HepG2 (cell line): ENCODE results near the gene ZBTB18. TPM values are rescaled to one million over a fixed set of nuclear protein-coding genes. Genes with fewer than 3 reads are reported as not detected.

Experiments used
- ATAC-seq: fragments of 200-7000 bp; cut with Tn5 transposase; 3 replicates; pipeline ENCODE4 v1.9.1; 2020; ENCODE audit warnings: mild to moderate bottlenecking, moderate library complexity
- BruUV-seq: library from RNA; stranded (reverse); fragments of 400-500 nt; replicated peaks from 2 replicates; lab custom pipeline; 2021; lab: Mats Ljungman, UMichigan
- CTCF ChIA-PET: fragments of 300-600 bp; formaldehyde crosslinking; extraction: SDS; loops from one replicate; lab custom pipeline; 2021; ENCODE audit warnings: low total read pairs, inconsistent platforms, low intra/inter-chr PET ratio; lab: Yijun Ruan, JAX
- POLR2A ChIA-PET: fragments of 350-600 bp; sonication (Branson Sonifier 250); formaldehyde crosslinking; loops from one replicate; lab custom pipeline; 2020; ENCODE audit warnings: antibody characterized with exemption, inconsistent platforms; lab: Yijun Ruan, JAX
- DNase-seq: peaks from one replicate; pipeline ENCODE4 v3.0.0-alpha.2; 2015; ENCODE audit warnings: low spot score
- FAIRE-seq: peaks from 3 replicates; lab custom pipeline; 2011; peaks lifted over from hg19 to GRCh38; lab: Jason Lieb, UNC
- H2AFZ ChIP-seq: one replicate; pipeline ENCODE4 v1.6.1; 2011; ENCODE audit warnings: low read length, inconsistent platforms
- H3K27ac ChIP-seq: fragments of 300-600 bp; 3 replicates; pipeline ENCODE4 v1.8.0; 2011; ENCODE audit warnings: mixed run types, mild to moderate bottlenecking, mixed read lengths, low read length, inconsistent platforms; ENCODE audit not compliant: insufficient read depth; ENCODE audit errors: extremely low read length
- H3K27me3 ChIP-seq, 2 experiments: fragments of 200-600 bp in 1 of 2; 2 replicates in 1 of 2; 3 replicates in 1 of 2; pipeline versions ENCODE4 v1.6.0 to v1.8.0; 2011; ENCODE audit warnings: low read length in 2 of 2, mild to moderate bottlenecking in 2 of 2, moderate library complexity in 2 of 2, inconsistent platforms in 1 of 2; ENCODE audit not compliant: insufficient read depth in 2 of 2, control insufficient read depth in 1 of 2
- H3K36me3 ChIP-seq, 2 experiments: fragments of 200-600 bp in 1 of 2; replicated peaks in 1 of 2; 2 replicates in 1 of 2; 3 replicates in 1 of 2; pipeline versions ENCODE4 v1.5.1 to v1.8.0; 2011; ENCODE audit warnings: low read length in 2 of 2, inconsistent platforms in 1 of 2; ENCODE audit not compliant: insufficient read depth in 2 of 2, control insufficient read depth in 1 of 2
- H3K4me1 ChIP-seq: 2 replicates; pipeline ENCODE4 v1.5.1; 2012; ENCODE audit warnings: low read length, inconsistent platforms; ENCODE audit not compliant: insufficient read depth
- H3K4me2 ChIP-seq: 2 replicates; pipeline ENCODE4 v1.6.0; 2011; ENCODE audit warnings: low read depth, low read length, inconsistent platforms
- H3K4me3 ChIP-seq, 3 experiments: fragments of 200-600 bp in 1 of 3; sonication (generic), shearing (Covaris generic) in 1 of 3; replicated peaks in 1 of 3; 2 replicates each; pipeline ENCODE4 v1.5.1; 2011 to 2016; ENCODE audit warnings: low read length in 3 of 3, inconsistent platforms in 2 of 3, low read depth in 2 of 3, mild to moderate bottlenecking in 2 of 3, control low read depth in 1 of 3, mixed read lengths in 1 of 3; ENCODE audit not compliant: insufficient read depth in 1 of 3
- H3K79me2 ChIP-seq: one replicate; pipeline ENCODE4 v1.6.1; 2011; ENCODE audit warnings: low read length, inconsistent platforms; ENCODE audit not compliant: insufficient read depth
- H3K9ac ChIP-seq: 2 replicates; pipeline ENCODE4 v1.6.0; 2011; ENCODE audit warnings: mild to moderate bottlenecking, low read depth, low read length, inconsistent platforms; ENCODE audit not compliant: insufficient read depth
- H3K9me3 ChIP-seq: 2 replicates; pipeline ENCODE4 v1.5.1; 2012; ENCODE audit warnings: mild to moderate bottlenecking, low read length
- H4K20me1 ChIP-seq: 2 replicates; pipeline ENCODE4 v1.6.0; 2011; ENCODE audit warnings: inconsistent platforms, mild to moderate bottlenecking, low read length, moderate library complexity; ENCODE audit not compliant: insufficient read depth
- ARNT ChIP-seq: fragments of 450-650 bp; IDR thresholded peaks from 2 replicates; pipeline ENCODE4 v1.6.1; 2017
- HNRNPUL1 ChIP-seq: fragments of 200-400 bp; formaldehyde crosslinking; IDR thresholded peaks from 2 replicates; pipeline ENCODE4 v1.6.1; 2017; ENCODE audit warnings: low read depth, mild to moderate bottlenecking, low read length, moderate library complexity
- NCOA5 ChIP-seq: sonication (generic); formaldehyde crosslinking; IDR thresholded peaks from 2 replicates; pipeline ENCODE4 v1.4.0; 2020; ENCODE audit warnings: missing genetic modification reagents
- NKX3-1 ChIP-seq: sonication (generic); formaldehyde crosslinking; IDR thresholded peaks from 2 replicates; pipeline ENCODE4 v1.5.0; 2020; ENCODE audit warnings: missing genetic modification reagents
- RBAK ChIP-seq: sonication (generic); formaldehyde crosslinking; IDR thresholded peaks from 2 replicates; pipeline ENCODE4 v1.5.1; 2020; ENCODE audit warnings: mild to moderate bottlenecking, missing genetic modification reagents
- SMARCC2 ChIP-seq: fragments of 450-650 bp; IDR thresholded peaks from 2 replicates; pipeline ENCODE4 v1.6.1; 2017; ENCODE audit warnings: antibody characterized with exemption, mild to moderate bottlenecking
- SNAPC2 ChIP-seq: sonication (generic); formaldehyde crosslinking; IDR thresholded peaks from 2 replicates; pipeline ENCODE4 v1.8.1; 2022; ENCODE audit warnings: mild to moderate bottlenecking, missing genetic modification reagents
- TEAD2 ChIP-seq: sonication (generic); formaldehyde crosslinking; IDR thresholded peaks from 2 replicates; pipeline ENCODE4 v1.9.0; 2021; ENCODE audit warnings: missing genetic modification reagents
- ZNF557 ChIP-seq: sonication (generic); formaldehyde crosslinking; IDR thresholded peaks from 2 replicates; pipeline ENCODE4 v1.4.0; 2020; ENCODE audit warnings: missing genetic modification reagents
- ZNF562 ChIP-seq: sonication (generic); formaldehyde crosslinking; IDR thresholded peaks from 2 replicates; pipeline ENCODE4 v1.8.0; 2022; ENCODE audit warnings: missing genetic modification reagents, borderline replicate concordance
- WGBS: methylation state at CpG from one replicate; pipeline ENCODE4 v1.1.6; 2017; ENCODE audit warnings: low lambda C conversion rate; 5-methylcytosine and 5-hydroxymethylcytosine counted together
- in situ Hi-C: cut with HindIII; loops from 2 replicates; pipeline ENCODE4 v1.10.0; 2017; ENCODE audit warnings: low pct_unique_long_range_greater_than_20kb; ENCODE audit not compliant: extremely low pct_ligation_motif_present
- intact Hi-C: fragments of 100-400 bp; cut with micrococcal nuclease; formaldehyde crosslinking; loops from one replicate; pipeline ENCODE4 v1.10.0; 2022; ENCODE audit not compliant: unreplicated experiment
- polyA plus RNA-seq, 8 experiments: library from polyadenylated mRNA; depleted of rRNA in 3 of 8; stranded (reverse) in 7 of 8; unstranded in 1 of 8; fragments of >200 nt; fragmentation: Illumina TruSeq in 4 of 8; extraction: Trizol in 4 of 8; gene quantifications; 2 replicates each; pipeline versions ENCODE4 v1.2.1 to v1.2.3, GENCODE V29; 2011 to 2016; ENCODE audit warnings: low read depth in 4 of 8, missing spikeins in 1 of 8, mixed read lengths in 1 of 8; ENCODE audit not compliant: insufficient read depth in 1 of 8
- total RNA-seq, 5 experiments: library from RNA; depleted of rRNA; stranded (reverse); fragments of >200 nt; fragmentation: Illumina TruSeq; extraction: Trizol; gene quantifications; 2 replicates each; pipeline ENCODE4 v1.2.3, GENCODE V29; 2016; ENCODE audit warnings: low read depth in 1 of 5
- TF ChIP-seq, protein P1 (sequence below): sonication (generic); formaldehyde crosslinking; IDR thresholded peaks from 2 replicates; pipeline ENCODE4 v1.8.0; 2022; ENCODE audit warnings: mild to moderate bottlenecking, missing genetic modification reagents, moderate library complexity
- TF ChIP-seq, protein P2 (sequence below): sonication (generic); formaldehyde crosslinking; IDR thresholded peaks from 2 replicates; pipeline ENCODE4 v1.4.0; 2020; ENCODE audit warnings: missing genetic modification reagents

ZBTB18 gene
- total and polyA plus RNA-seq, 2 of the 13 experiments (the other 11 are each of a cell fraction or from before 2014, with no cell fraction given), result 3.1 to 4.3 TPM

DNA sequence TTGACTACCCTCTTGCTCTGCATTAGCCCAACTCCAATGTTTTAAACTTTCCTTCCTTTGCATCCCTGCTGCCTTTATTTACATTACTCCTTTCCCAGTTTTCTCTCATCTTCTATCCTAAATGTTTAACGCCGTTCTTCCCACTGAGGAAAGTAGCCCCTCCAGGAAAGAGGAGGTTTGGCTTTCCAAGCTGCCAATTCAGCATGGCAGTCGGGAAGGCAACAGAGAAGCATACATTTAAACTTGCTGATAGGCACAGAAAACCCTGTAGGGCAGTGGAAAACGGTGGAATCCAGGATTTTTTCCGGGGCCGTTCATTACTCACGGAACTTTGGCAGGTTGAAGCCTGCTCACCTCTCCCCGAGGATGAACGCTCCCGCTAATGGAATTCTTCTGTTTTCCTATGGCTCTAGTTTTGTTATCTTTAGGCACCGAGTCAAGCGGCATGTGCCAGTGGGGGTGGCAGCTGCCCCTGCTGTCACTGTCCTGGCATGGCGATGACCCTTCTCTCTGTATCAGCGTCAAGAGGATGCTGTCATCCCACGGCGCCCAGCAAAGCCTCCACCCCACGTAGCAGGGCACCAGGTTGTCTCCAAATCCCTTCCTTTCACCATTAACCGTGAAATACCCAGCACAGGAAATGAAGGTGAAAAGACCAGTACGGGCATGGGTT lies 48.3 kb downstream of the ZBTB18 start:
- Histone ChIP-seq H3K4me3 (no peak overlapping the region), H3K4me1 (peaks cover 2% of the 10 kb centered on the region), H3K9ac (no peak overlapping the region), H3K79me2 (no peaks in the 10 kb centered on the region), H3K36me3 (no peaks in the 10 kb centered on the region), H3K9me3 (no peaks in the 10 kb centered on the region), H3K27ac (no peak overlapping the region), H4K20me1 (no peaks in the 10 kb centered on the region), H2AFZ (no peak overlapping the region), H3K27me3 (no peaks in the 10 kb centered on the region; a peak in 1 of 5 replicates), H3K4me2 (no peak overlapping the region)
- ChIA-PET CTCF (no interaction called here), POLR2A (no interaction called here)
- no peak for ATAC-seq
- no peak for TF ChIP-seq TEAD2 (CRISPR knock-in tag)
- TF ChIP-seq SMARCC2, result no peak
- TF ChIP-seq ZNF557, result no peak
- TF ChIP-seq, protein P1, sequence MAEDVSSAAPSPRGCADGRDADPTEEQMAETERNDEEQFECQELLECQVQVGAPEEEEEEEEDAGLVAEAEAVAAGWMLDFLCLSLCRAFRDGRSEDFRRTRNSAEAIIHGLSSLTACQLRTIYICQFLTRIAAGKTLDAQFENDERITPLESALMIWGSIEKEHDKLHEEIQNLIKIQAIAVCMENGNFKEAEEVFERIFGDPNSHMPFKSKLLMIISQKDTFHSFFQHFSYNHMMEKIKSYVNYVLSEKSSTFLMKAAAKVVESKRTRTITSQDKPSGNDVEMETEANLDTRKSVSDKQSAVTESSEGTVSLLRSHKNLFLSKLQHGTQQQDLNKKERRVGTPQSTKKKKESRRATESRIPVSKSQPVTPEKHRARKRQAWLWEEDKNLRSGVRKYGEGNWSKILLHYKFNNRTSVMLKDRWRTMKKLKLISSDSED (CRISPR knock-in tag), result no peak
- TF ChIP-seq NCOA5, result no peak
- TF ChIP-seq, protein P2, sequence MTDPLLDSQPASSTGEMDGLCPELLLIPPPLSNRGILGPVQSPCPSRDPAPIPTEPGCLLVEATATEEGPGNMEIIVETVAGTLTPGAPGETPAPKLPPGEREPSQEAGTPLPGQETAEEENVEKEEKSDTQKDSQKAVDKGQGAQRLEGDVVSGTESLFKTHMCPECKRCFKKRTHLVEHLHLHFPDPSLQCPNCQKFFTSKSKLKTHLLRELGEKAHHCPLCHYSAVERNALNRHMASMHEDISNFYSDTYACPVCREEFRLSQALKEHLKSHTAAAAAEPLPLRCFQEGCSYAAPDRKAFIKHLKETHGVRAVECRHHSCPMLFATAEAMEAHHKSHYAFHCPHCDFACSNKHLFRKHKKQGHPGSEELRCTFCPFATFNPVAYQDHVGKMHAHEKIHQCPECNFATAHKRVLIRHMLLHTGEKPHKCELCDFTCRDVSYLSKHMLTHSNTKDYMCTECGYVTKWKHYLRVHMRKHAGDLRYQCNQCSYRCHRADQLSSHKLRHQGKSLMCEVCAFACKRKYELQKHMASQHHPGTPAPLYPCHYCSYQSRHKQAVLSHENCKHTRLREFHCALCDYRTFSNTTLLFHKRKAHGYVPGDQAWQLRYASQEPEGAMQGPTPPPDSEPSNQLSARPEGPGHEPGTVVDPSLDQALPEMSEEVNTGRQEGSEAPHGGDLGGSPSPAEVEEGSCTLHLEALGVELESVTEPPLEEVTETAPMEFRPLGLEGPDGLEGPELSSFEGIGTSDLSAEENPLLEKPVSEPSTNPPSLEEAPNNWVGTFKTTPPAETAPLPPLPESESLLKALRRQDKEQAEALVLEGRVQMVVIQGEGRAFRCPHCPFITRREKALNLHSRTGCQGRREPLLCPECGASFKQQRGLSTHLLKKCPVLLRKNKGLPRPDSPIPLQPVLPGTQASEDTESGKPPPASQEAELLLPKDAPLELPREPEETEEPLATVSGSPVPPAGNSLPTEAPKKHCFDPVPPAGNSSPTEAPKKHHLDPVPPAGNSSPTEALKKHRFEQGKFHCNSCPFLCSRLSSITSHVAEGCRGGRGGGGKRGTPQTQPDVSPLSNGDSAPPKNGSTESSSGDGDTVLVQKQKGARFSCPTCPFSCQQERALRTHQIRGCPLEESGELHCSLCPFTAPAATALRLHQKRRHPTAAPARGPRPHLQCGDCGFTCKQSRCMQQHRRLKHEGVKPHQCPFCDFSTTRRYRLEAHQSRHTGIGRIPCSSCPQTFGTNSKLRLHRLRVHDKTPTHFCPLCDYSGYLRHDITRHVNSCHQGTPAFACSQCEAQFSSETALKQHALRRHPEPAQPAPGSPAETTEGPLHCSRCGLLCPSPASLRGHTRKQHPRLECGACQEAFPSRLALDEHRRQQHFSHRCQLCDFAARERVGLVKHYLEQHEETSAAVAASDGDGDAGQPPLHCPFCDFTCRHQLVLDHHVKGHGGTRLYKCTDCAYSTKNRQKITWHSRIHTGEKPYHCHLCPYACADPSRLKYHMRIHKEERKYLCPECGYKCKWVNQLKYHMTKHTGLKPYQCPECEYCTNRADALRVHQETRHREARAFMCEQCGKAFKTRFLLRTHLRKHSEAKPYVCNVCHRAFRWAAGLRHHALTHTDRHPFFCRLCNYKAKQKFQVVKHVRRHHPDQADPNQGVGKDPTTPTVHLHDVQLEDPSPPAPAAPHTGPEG (CRISPR knock-in tag), result no peak
- TF ChIP-seq NKX3-1, result no peak
- no peak for TF ChIP-seq ZNF562
- TF ChIP-seq HNRNPUL1, result no peak
- TF ChIP-seq ARNT, result no peak
- TF ChIP-seq RBAK, result no peak
- no peak for TF ChIP-seq SNAPC2 (CRISPR knock-in tag)
- in situ Hi-C loops (no loop called here), intact Hi-C loops (no loop called here)
- FAIRE-seq, result no peak
- 54% methylated on average over 19 of the region's 19 CpGs for WGBS
- DNase-seq, result no peak
- BruUV-seq, result no TSS peak
